ENCODE data around the gene AJM1. TPM values are rescaled to one million over a fixed set of nuclear protein-coding genes. Genes with fewer than 3 reads are reported as not detected.

The AJM1 gene
- total and polyA plus RNA-seq, 2 of the 8 experiments (the other 6 are each of a cell fraction or from before 2014, with no cell fraction given) = 0.12 to 0.97 TPM

DNA sequence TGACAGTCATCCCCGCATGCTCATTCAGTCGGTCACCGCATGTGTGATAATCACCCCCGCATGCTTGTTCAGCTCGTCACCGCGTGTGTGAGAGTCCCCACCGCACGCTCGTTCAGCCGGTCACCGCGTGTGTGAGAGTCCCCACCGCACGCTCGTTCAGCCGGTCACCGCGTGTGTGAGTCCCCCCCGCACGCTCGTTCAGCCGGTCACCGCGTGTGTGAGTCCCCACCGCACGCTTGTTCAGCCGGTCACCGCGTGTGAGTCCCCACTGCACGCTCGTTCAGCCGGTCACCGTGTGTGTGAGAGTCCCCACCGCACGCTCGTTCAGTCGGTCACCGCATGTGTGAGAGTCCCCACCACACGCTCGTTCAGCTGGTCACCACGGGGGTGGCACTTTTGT lies 47.6 kb downstream of the AJM1 start:
- Histone ChIP-seq H3K36me3 (ENCODE audit: control insufficient read depth in 2 of 4, insufficient read depth in 4 of 4, low read length in 3 of 4) (peaks cover 0 to 14% (median 0%) of the 10 kb centered on the region in 4 experiments; a peak in 2 of 8 replicates), H4K20me1 (replicated peaks in 1 of 2; ENCODE audit: control insufficient read depth in 1 of 2, insufficient read depth in 2 of 2, low read length in 2 of 2) (peaks cover 15 to 16% of the 10 kb centered on the region in 2 experiments), H4K8ac (ENCODE audit: extremely low read depth, insufficient read depth, low read length) (no peak overlapping the region; the same call in 1 of the 2 replicates), H2AFZ (ENCODE audit: low read length) (no peak overlapping the region), H2BK120ac (replicated peaks; ENCODE audit: low read depth, low read length) (no peak overlapping the region), H4K5ac (ENCODE audit: insufficient read length, low read depth, low read length) (no peak overlapping the region), H2BK20ac (ENCODE audit: low read length) (no peak overlapping the region), H3K23ac (ENCODE audit: insufficient read length) (no peak overlapping the region), H3K18ac (ENCODE audit: extremely low read depth, low read length) (no peak overlapping the region), H2BK15ac (ENCODE audit: low read length) (no peak overlapping the region), H3K4me1 (replicated peaks in 1 of 4; ENCODE audit: control insufficient read depth in 3 of 4, insufficient read depth in 4 of 4, low read length in 3 of 4) (peaks cover 0 to 6% (median 2%) of the 10 kb centered on the region in 4 experiments; a peak in 4 of 7 replicates), H3K4ac (replicated peaks; ENCODE audit: insufficient read length, low read depth, low read length) (no peak overlapping the region), H2BK12ac (ENCODE audit: low read depth, low read length) (no peak overlapping the region), H3K56ac (replicated peaks; ENCODE audit: insufficient read length, low read depth, low read length) (no peak overlapping the region), H4K91ac (replicated peaks; ENCODE audit: insufficient read length, low read length) (no peak overlapping the region), H3K4me2 (ENCODE audit: insufficient read depth in 1 of 2, low read depth in 2 of 2, low read length in 2 of 2) (no peak overlapping the region), H2AK5ac (ENCODE audit: low read depth, low read length) (no peak overlapping the region), H3K27ac (ENCODE audit: low read depth, low read length) (no peak overlapping the region), H3K79me2 (ENCODE audit: control insufficient read depth in 1 of 2, insufficient read depth in 2 of 2, low read length in 2 of 2) (peaks cover 17 to 75% of the 10 kb centered on the region in 2 experiments; a peak in 3 of 4 replicates), H3K14ac (ENCODE audit: insufficient read length) (no peak overlapping the region), H2BK5ac (ENCODE audit: low read depth, low read length) (peak overlapping the region; percentile 66; the same call in 1 of the 2 replicates), H3K9ac (replicated peaks in 1 of 4; ENCODE audit: extremely low read depth in 1 of 4, low read depth in 3 of 4, low read length in 3 of 4) (no peak overlapping the region), H3K79me1 (ENCODE audit: low read depth, low read length) (peaks cover 13% of the 10 kb centered on the region), H3K4me3 (ENCODE audit: extremely low read depth in 1 of 4, insufficient read depth in 2 of 4, low read depth in 3 of 4, low read length in 4 of 4) (no peak overlapping the region), H3K27me3 (replicated peaks in 1 of 4; ENCODE audit: control insufficient read depth in 3 of 4, extremely low read depth in 1 of 4, insufficient read depth in 3 of 4, low read length in 3 of 4) (no peaks in the 10 kb centered on the region), H3K9me3 (ENCODE audit: insufficient read depth in 2 of 2, low read depth in 1 of 2, low read length in 1 of 2) (no peaks in the 10 kb centered on the region), H3K23me2 (ENCODE audit: low read depth, low read length) (peaks cover 5% of the 10 kb centered on the region; the same call in 1 of the 2 replicates)
- POLR2A ChIA-PET (ENCODE audit: partially characterized antibody) = interaction anchor here (0.7 kb wide), 1 partner anchor 8 kb away, joined by 3 read pairs; no protein-coding TSS in a partner anchor
- DNase-seq (ENCODE audit: low read depth in 1 of 2, low spot score in 2 of 2) (no peak), FAIRE-seq (no peak)
- WGBS, 2 experiments (ENCODE audit: extremely low coverage in 1 of 2, insufficient coverage in 1 of 2, insufficient read length in 1 of 2, insufficient replicate concordance in 2 of 2, low coverage in 1 of 2, low lambda C conversion rate in 2 of 2, missing lambda C conversion rate in 1 of 2) = 97% methylated on average over 29 of the region's 42 CpGs; no CpG with 5 or more reads in 1 of the 2 experiments
- CTCF ChIA-PET (ENCODE audit: partially characterized antibody) = interaction anchor here (0.8 to 1.3 kb wide), 3 partner anchors 21 to 139 kb away, joined by 3 to 4 read pairs (median 3); partner anchors contain the start of gene AJM1
- TF ChIP-seq CBX8 (IDR thresholded peaks at IDR 0.05; ENCODE audit: borderline replicate concordance, low read depth, low read length) = no peak
- no peak for TF ChIP-seq SIRT6 (IDR thresholded peaks at IDR 0.05; ENCODE audit: low read length)
- TF ChIP-seq TAF1 (IDR thresholded peaks at IDR 0.05; ENCODE audit: low read depth, low read length) = no peak
- TF ChIP-seq KDM5A (IDR thresholded peaks at IDR 0.05; ENCODE audit: low read length) = no peak
- no peak for TF ChIP-seq TEAD4 (IDR thresholded peaks at IDR 0.05; ENCODE audit: low read depth, low read length)
- TF ChIP-seq CEBPB (IDR thresholded peaks at IDR 0.05; ENCODE audit: low read depth, low read length) = no peak
- no peak for TF ChIP-seq JUND (IDR thresholded peaks at IDR 0.05; ENCODE audit: low read length)
- no peak for TF ChIP-seq BCL11A (IDR thresholded peaks at IDR 0.05; ENCODE audit: low read depth in 2 of 2, low read length in 2 of 2)
- no peak for TF ChIP-seq HDAC6 (IDR thresholded peaks at IDR 0.05; ENCODE audit: low read depth, low read length)
- no peak for TF ChIP-seq CHD2 (IDR thresholded peaks at IDR 0.05; ENCODE audit: low read length)
- no peak for TF ChIP-seq BACH1 (IDR thresholded peaks at IDR 0.05; ENCODE audit: low read length)
- TF ChIP-seq E2F6 (IDR thresholded peaks at IDR 0.05) = no peak
- no peak for TF ChIP-seq POLR2AphosphoS5 (IDR thresholded peaks at IDR 0.05; ENCODE audit: low read depth, low read length)
- TF ChIP-seq SP1 (IDR thresholded peaks at IDR 0.05; ENCODE audit: low read depth, low read length) = no peak
- no peak for TF ChIP-seq RAD21 (IDR thresholded peaks at IDR 0.05 in 1 of 2, conservative IDR thresholded peaks at IDR 0.05 in 1 of 2; ENCODE audit: low read depth in 2 of 2, low read length in 2 of 2)

All from H1 (cell line).